RWPE2 (cell line): Measurements from ENCODE around the gene GRID2.

ENCODE experiments used
- ATAC-seq: fragments of 200-7000 bp; cut with Tn5 transposase; 3 replicates; pipeline ENCODE4 v1.9.1; 2021; ENCODE audit warnings: low read depth
- DNase-seq: peaks from one replicate; pipeline ENCODE4 v3.0.0-alpha.2; 2020; ENCODE audit warnings: low spot score
- H3K27ac ChIP-seq: fragments of 450-650 bp; 2 replicates; pipeline ENCODE4 v1.5.1; 2017; ENCODE audit warnings: mild to moderate bottlenecking; ENCODE audit not compliant: poor library complexity, severe bottlenecking
- H3K27me3 ChIP-seq: fragments of 250-450 bp; sonication (Bioruptor Pico); 2 replicates; pipeline ENCODE4 v1.5.1; 2021; ENCODE audit warnings: mild to moderate bottlenecking, moderate library complexity; ENCODE audit not compliant: insufficient read depth, poor library complexity, severe bottlenecking
- H3K36me3 ChIP-seq: fragments of 250-450 bp; sonication (Bioruptor Pico); 2 replicates; pipeline ENCODE4 v1.5.1; 2020; ENCODE audit warnings: low read depth, mild to moderate bottlenecking, moderate library complexity
- H3K4me1 ChIP-seq: fragments of 250-450 bp; sonication (Bioruptor Pico); 2 replicates; pipeline ENCODE4 v1.5.1; 2021; ENCODE audit warnings: mild to moderate bottlenecking, moderate library complexity; ENCODE audit not compliant: insufficient read depth, poor library complexity, severe bottlenecking
- H3K4me3 ChIP-seq: fragments of 250-450 bp; sonication (Bioruptor Pico); 2 replicates; pipeline ENCODE4 v1.5.1; 2021; ENCODE audit warnings: mild to moderate bottlenecking, moderate library complexity; ENCODE audit not compliant: severe bottlenecking
- H3K9me3 ChIP-seq: fragments of 250-450 bp; sonication (Bioruptor Pico); 2 replicates; pipeline ENCODE4 v1.5.1; 2021; ENCODE audit warnings: mild to moderate bottlenecking, moderate library complexity; ENCODE audit not compliant: severe bottlenecking
- CTCF ChIP-seq: fragments of 450-650 bp; IDR thresholded peaks from one replicate; pipeline ENCODE4 v1.5.1; 2017; ENCODE audit warnings: mild to moderate bottlenecking, moderate library complexity; ENCODE audit not compliant: poor library complexity, severe bottlenecking

GRID2 gene

GRCh38 chr4:93396272-93396671 is 1092.5 kb downstream of the GRID2 start:
- DNase-seq (no peak), ATAC-seq (peak; percentile 94)
- no peak for TF ChIP-seq CTCF
- peaks cover 15% of the 10 kb centered on the region for H3K4me1 ChIP-seq
- H3K27me3 ChIP-seq = no peaks in the 10 kb centered on the region
- no peak overlapping the region for H3K4me3 ChIP-seq
- H3K9me3 ChIP-seq = peaks cover 1% of the 10 kb centered on the region
- no peaks in the 10 kb centered on the region for H3K36me3 ChIP-seq
- H3K27ac ChIP-seq = no peak overlapping the region

- Histone ChIP-seq H3K36me3 (no peaks in the 10 kb centered on the region), H3K4me3 (no peak overlapping the region), H3K27ac (no peak overlapping the region), H3K27me3 (no peaks in the 10 kb centered on the region), H3K4me1 (no peaks in the 10 kb centered on the region), H3K9me3 (no peaks in the 10 kb centered on the region)
- DNase-seq = no peak
- no peak for TF ChIP-seq CTCF
- ATAC-seq = no peak
These were observed 1099.8 kb downstream of the GRID2 start for GRCh38 chr4:93403571-93403970.

- DNase-seq = no peak
- no peaks in the 10 kb centered on the region for H3K36me3 ChIP-seq
- no peak for TF ChIP-seq CTCF
- no peaks in the 10 kb centered on the region for H3K4me1 ChIP-seq
- H3K27ac ChIP-seq = no peak overlapping the region
- H3K9me3 ChIP-seq = no peaks in the 10 kb centered on the region
- no peak for ATAC-seq
- no peak overlapping the region for H3K4me3 ChIP-seq
- no peaks in the 10 kb centered on the region for H3K27me3 ChIP-seq
These were observed 1103.9 kb downstream of the GRID2 start for GRCh38 chr4:93407493-93408275.

- Histone ChIP-seq H3K27ac (no peak overlapping the region), H3K36me3 (no peaks in the 10 kb centered on the region), H3K4me3 (no peak overlapping the region), H3K4me1 (no peaks in the 10 kb centered on the region), H3K27me3 (no peaks in the 10 kb centered on the region), H3K9me3 (no peaks in the 10 kb centered on the region)
- ATAC-seq (peak; percentile 44; the same call in 1 of the 3 replicates), DNase-seq (no peak)
- TF ChIP-seq CTCF = no peak
These were observed 1105.3 kb downstream of the GRID2 start for GRCh38 chr4:93409035-93409434.

- TF ChIP-seq CTCF = no peak
- H3K27me3 ChIP-seq = no peaks in the 10 kb centered on the region
- no peaks in the 10 kb centered on the region for H3K4me1 ChIP-seq
- H3K4me3 ChIP-seq = no peak overlapping the region
- H3K36me3 ChIP-seq = no peaks in the 10 kb centered on the region
- H3K27ac ChIP-seq = no peak overlapping the region
- no peak for DNase-seq
- peaks cover 2% of the 10 kb centered on the region for H3K9me3 ChIP-seq
- no peak for ATAC-seq
These were observed 1110.3 kb downstream of the GRID2 start for GRCh38 chr4:93414041-93414550.
